GM12872 (cell line): ENCODE results near the gene NRDC.

Source experiments
- TF ChIP-seq, protein P1 (sequence below): IDR thresholded peaks from 3 replicates; pipeline ENCODE4 v1.5.1; 2011; ENCODE audit warnings: low read depth, mild to moderate bottlenecking, low read length, moderate library complexity; ENCODE audit not compliant: insufficient read depth

Gene NRDC, protein sequence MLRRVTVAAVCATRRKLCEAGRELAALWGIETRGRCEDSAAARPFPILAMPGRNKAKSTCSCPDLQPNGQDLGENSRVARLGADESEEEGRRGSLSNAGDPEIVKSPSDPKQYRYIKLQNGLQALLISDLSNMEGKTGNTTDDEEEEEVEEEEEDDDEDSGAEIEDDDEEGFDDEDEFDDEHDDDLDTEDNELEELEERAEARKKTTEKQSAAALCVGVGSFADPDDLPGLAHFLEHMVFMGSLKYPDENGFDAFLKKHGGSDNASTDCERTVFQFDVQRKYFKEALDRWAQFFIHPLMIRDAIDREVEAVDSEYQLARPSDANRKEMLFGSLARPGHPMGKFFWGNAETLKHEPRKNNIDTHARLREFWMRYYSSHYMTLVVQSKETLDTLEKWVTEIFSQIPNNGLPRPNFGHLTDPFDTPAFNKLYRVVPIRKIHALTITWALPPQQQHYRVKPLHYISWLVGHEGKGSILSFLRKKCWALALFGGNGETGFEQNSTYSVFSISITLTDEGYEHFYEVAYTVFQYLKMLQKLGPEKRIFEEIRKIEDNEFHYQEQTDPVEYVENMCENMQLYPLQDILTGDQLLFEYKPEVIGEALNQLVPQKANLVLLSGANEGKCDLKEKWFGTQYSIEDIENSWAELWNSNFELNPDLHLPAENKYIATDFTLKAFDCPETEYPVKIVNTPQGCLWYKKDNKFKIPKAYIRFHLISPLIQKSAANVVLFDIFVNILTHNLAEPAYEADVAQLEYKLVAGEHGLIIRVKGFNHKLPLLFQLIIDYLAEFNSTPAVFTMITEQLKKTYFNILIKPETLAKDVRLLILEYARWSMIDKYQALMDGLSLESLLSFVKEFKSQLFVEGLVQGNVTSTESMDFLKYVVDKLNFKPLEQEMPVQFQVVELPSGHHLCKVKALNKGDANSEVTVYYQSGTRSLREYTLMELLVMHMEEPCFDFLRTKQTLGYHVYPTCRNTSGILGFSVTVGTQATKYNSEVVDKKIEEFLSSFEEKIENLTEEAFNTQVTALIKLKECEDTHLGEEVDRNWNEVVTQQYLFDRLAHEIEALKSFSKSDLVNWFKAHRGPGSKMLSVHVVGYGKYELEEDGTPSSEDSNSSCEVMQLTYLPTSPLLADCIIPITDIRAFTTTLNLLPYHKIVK

GRCh38 chr1:51878616-51879336, at the start of gene NRDC:
Gene NRDC (minus strand): TSS chr1:51878727. CDS start chr1:51878615, 112 bp downstream.
- TF ChIP-seq, protein P1, sequence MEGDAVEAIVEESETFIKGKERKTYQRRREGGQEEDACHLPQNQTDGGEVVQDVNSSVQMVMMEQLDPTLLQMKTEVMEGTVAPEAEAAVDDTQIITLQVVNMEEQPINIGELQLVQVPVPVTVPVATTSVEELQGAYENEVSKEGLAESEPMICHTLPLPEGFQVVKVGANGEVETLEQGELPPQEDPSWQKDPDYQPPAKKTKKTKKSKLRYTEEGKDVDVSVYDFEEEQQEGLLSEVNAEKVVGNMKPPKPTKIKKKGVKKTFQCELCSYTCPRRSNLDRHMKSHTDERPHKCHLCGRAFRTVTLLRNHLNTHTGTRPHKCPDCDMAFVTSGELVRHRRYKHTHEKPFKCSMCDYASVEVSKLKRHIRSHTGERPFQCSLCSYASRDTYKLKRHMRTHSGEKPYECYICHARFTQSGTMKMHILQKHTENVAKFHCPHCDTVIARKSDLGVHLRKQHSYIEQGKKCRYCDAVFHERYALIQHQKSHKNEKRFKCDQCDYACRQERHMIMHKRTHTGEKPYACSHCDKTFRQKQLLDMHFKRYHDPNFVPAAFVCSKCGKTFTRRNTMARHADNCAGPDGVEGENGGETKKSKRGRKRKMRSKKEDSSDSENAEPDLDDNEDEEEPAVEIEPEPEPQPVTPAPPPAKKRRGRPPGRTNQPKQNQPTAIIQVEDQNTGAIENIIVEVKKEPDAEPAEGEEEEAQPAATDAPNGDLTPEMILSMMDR, result no peak

DNA sequence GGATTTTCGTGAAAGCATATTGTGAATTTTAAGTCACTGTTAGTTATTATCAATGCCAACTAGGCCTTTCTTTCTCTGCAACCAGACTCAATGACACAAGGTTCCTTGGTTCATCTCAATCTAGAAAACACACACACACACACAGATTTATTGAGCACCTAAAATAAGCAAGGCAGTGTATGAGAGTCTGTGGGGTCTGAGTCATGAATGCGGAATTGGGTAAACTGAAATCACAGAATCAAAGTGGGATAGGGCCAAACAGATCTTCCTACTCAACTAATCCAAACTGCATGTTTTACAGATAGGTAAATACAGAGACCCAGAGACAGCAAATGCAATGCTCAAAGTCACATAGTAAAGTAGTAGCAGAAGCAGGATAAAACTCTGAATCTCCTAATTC, 48.5 kb upstream of the NRDC start:
- TF ChIP-seq, protein P1, result no peak

GRCh38 chr1:51926171-51926812, 47.8 kb upstream of the NRDC start:
- TF ChIP-seq, protein P1, result peak; percentile 35; the same call in 2 of the 3 replicates

DNA sequence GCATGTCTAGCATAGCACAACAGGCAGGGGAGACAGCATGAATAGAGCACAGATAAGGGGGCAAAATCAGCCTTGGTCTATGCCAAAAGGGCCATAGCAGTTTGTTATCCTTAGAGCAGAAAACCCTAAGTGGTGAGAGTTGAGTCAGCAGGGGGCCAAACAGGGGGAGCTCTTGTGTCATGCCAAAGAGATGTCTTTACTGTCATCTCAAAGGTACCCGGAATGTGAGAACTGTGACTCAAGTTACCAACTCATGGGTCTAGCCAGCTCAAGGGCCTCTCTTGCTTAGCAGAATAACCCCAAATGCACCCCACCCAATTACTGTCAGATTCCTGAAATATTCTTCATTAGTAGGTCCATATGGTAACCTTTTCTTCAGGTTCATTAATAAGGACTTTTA, 45.9 kb upstream of the NRDC start:
- TF ChIP-seq, protein P1, result peak; percentile 27; the same call in 2 of the 3 replicates

DNA sequence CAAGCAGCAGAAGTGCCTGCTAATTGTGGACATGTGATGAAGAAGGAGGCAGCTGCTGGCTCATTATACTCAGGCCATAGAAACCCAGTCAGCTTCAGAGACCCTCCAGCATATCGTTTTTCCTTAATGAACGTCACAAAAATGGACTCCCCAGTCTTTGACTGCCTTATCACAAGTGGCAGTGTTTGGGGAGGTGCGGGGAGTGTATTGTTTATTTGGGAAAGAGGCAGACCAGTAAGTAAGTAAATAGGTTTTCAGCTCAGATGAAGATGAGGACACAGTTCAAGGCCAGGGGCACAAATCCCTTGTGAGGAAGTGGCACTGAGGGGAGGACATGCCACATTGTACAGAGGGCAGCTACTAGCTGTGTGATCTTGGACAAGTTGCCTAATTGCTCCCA, 43.5 kb upstream of the NRDC start:
- TF ChIP-seq, protein P1, result no peak

GRCh38 chr1:51920130-51920529, 41.6 kb upstream of the NRDC start:
- TF ChIP-seq, protein P1, result no peak
